Tibial nerve (tissue), 3 donors: Measurements from ENCODE around the gene SLC38A9.

Experiments used
- CTCF ChIP-seq, 5 experiments: fragments of 200-600 bp in 3 of 5; fragments of 450-650 bp in 2 of 5; sonication (generic) in 3 of 5; IDR thresholded peaks; one replicate each; pipeline ENCODE4 v1.5.1; 2016 to 2019; ENCODE audit warnings: antibody characterized with exemption in 5 of 5, mild to moderate bottlenecking in 3 of 5, moderate library complexity in 2 of 5
- POLR2A ChIP-seq, 2 donors: fragments of 450-650 bp; IDR thresholded peaks; one replicate each; pipeline ENCODE4 v1.6.1; 2017; ENCODE audit warnings: antibody characterized with exemption in 2 of 2, mild to moderate bottlenecking in 2 of 2, moderate library complexity in 2 of 2

- TF ChIP-seq CTCF (IDR thresholded peaks at IDR 0.05) (no peak), POLR2A (IDR thresholded peaks at IDR 0.05) (no peak)
Measured at GRCh38 chr5:55671975-55672374, 40.1 kb downstream of the SLC38A9 start.
